Dermis blood vessel endothelial cell (primary cell): ENCODE data around the gene ETNK2. TPM values are rescaled to one million over a fixed set of nuclear protein-coding genes. Genes with fewer than 3 reads are reported as not detected.

Experiments used
- DNase-seq: peaks from one replicate; pipeline ENCODE4 v3.0.0; 2010
- total RNA-seq: library from RNA; depleted of rRNA; stranded (reverse); fragments of >200 nt; gene quantifications from 2 replicates; pipeline ENCODE4 v1.2.3, GENCODE V29; 2014

The ETNK2 gene
- total RNA-seq, 1 donor from 2014 or later, result 10.7 TPM

DNA sequence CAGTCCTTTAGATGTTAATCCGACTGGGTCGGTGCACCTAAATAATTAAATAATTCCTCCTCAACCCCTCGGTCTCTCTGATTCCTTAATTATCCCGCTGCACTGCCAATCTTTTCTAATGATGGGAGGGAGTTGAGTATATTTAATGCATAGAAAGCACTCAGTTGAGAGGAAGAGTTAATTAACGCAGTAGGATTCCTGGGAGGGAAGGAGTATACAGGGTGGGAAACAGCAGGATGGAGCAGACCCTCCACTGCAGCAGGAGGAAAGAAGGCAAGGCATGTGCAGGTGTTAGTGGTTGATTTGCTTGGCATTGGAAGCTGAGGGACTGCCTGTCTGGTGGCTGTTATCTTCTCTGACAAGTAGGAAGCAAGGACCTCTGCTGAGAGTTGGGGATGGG lies 24.2 kb upstream of the ETNK2 start:
- no peak for DNase-seq

GRCh38 chr1:204174958-204175357 lies 23.1 kb upstream of the ETNK2 start:
- no peak for DNase-seq

DNA sequence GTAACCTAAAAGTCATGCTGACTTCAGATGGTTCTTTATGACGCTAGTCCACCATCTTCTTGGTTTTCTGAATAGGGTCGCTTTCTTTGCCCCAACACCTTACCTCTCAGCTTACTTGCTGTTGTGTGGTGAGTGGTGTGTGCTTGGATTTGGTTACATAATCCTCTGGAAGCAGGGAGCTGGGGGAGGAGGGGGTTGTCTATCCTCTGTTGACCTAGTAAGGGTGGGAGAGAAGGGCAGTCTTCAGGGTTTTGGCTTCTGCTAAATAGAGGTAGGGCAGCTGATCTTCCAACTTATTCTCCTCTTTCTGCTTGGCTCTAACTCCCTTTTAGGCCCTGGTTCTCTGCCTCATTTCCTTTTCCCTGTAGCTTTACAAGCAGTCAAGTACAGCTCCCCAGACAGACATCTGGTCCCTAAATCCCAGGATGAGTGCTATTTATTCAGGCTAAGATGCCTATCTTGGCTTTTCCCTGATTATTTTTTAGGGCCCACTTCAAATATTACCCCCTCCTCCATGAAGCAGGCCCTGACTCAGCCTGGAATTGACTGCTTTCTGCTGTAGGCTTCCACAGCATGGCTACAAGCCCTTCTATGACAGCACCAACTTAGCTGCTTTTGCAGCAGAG lies 20.7 kb upstream of the ETNK2 start:
- DNase-seq, result no peak

DNA sequence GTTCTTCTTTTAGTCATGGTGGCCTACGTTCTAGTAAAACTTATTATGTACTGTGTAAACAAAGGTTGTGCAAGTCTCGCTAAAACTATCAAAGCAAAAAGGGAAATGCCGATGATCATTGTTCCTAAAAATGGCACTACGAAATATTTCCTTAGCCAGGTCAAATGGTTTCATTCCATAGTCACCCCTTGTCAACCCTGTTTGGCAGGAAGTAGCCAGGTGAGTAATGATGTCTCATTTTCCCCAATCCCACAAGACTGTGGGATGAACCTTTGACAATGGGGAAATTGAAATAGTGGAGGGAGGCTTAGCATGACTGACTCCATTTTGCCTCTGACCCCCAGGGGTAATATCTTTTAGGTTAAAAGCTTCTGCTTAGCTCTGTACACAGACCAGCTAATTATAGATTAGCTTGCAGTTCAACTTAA lies 19.9 kb upstream of the ETNK2 start:
- DNase-seq, result peak; percentile 77

GRCh38 chr1:204170494-204171155 lies 18.8 kb upstream of the ETNK2 start:
- no peak for DNase-seq

- DNase-seq, result no peak
Measured at GRCh38 chr1:204169858-204170257, 18.0 kb upstream of the ETNK2 start.

DNA sequence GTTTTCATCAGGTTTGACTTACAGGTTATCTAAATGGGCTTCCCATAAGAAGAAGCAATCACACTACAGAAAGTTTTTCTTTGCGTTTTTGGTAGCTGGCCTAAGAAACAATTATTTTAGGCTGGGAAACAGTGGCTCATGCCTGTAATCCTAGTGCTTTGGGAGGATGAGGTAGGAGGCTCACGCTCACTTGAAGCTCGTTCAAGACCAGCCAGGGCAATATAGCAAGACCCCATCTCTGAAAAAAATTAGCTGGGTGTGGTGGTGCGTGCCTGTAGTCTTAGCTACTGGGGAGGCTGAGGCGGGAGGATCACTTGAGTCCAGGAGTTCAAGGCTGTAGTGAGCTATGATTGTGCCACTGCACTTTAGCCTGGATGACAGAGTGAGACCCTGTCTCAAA lies 15.9 kb upstream of the ETNK2 start:
- no peak for DNase-seq

GRCh38 chr1:204166219-204166618 lies 14.4 kb upstream of the ETNK2 start, which contains the start of gene REN:
Gene REN, minus strand, starts transcription at chr1:204166337. Its CDS starts 44 bp downstream, at chr1:204166293.
- no peak for DNase-seq

GRCh38 chr1:204162494-204163074 lies 10.7 kb upstream of the ETNK2 start:
- DNase-seq, result peak; percentile 81

DNA sequence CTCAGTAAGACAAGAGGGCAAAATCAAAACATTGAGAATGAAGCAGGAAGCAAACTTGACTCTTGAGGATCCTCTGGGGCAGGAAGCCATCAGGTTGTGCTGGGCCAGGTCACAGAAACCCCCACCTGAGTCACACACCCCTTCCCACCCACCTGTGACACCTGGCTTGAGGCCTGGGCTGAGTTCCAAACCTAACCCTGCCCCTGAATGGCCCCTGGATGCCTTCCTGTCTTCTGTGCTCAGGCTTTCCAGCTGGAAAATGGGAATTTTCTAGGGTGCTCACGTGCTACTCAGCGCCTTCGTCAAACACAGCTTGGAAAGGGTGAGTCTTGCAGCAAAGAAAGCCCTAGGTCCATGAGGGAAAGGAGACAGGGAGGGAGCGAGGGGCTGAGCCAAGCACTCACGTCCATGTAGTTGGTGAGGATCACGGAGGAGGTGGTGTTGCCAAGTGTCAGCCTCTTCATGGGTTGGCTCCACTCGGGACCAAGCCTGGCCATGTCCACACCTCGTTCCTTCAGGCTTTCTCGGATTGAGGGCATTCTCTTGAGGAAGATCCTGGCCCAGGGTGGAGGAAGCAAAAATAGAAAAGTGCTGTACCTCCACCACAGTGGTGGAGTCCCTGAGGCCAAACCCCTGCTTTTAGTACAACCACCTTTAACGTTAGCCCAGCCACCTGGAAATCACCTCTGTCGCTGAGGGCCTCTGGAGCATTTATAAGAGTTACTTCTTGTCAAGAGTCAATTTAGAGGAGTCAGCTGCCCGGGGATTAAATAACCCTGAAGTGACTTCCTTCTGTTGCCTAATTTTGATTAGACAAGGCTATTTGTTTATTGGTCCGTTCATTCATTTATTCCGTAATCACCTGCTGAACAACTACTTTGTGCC lies 10.0 kb upstream of the ETNK2 start:
- no peak for DNase-seq

DNA sequence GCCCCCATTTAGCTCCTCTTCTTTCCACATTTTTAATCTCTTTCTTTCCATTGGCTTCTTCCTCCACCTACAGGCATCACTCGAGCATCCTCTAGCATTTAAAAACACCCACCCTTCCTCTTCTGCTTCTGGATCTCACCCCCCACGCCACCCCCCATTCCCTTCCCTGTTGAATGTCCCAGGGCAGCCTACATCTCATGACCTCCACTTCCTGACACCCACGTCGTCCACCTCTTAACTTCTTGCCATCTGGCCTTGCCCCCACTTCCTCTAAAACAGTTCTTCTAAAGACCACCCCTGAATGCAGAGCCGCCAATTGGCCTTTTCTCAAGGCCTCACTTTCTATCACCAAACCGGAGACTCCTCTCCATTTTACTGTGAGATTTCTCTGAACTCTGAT lies 6.1 kb upstream of the ETNK2 start:
- DNase-seq, result no peak

DNA sequence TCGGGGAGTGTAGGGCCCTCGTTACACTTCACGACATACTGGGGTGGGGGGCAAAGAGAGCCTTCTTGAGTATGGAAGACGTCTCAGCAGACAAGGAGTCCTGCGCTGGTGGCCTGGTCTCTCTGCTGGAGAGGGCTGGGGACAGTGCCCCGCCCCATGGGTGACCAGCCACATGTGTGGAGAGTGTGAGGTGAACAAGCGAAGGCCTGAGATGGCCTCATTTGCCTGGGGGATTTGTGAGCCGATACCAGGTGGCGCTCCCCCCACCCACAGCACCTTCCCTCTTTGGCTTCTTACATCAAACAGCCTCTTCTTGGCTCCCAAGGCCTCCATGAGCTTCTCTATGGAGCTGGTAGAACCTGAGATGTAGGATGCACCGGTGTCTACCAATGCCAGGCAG lies 4.0 kb upstream of the ETNK2 start:
- no peak for DNase-seq

GRCh38 chr1:204154568-204155255 lies 2.9 kb upstream of the ETNK2 start:
- DNase-seq, result no peak

GRCh38 chr1:204153667-204154066 lies 1.8 kb upstream of the ETNK2 start:
- DNase-seq, result no peak

DNA sequence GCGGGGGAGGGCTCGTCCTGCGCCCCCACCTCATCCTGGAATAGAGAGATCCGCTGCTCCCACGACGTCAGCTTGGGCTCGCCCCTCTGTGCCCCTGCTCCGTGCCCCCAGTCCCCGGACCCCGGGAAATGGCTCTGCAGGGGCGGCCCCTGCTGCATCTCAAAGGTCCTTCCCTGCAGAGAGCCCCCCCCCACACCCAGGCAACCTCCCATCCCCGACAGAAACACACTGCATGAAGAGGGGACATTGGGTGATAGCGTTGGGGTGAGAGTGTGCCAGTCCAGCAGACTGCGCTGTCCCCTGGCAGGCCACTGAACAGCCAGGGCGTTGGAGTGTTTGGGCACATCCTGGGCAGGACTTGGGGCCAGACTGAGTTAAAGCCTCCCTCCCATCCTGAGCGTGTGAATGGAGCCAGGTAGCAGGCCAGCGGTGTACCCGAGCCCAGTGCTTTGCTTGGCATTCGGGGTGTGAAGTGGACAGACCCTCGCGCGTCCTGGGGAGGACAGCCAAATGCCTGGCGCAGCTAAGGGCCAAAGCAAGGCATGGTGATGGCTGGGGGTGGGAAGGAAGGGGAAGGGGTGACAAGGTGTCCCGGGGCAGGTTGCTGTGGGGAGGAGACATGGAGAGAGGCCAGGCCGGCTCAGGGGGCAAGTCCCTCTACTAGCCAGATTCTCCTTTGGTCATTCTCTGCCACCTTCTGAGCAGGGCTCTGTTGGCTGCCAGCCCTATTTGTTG lies 633 bp upstream of the ETNK2 start:
- peak; percentile 12 for DNase-seq

GRCh38 chr1:204150702-204151551 lies 917 bp downstream of the ETNK2 start:
- no peak for DNase-seq

DNA sequence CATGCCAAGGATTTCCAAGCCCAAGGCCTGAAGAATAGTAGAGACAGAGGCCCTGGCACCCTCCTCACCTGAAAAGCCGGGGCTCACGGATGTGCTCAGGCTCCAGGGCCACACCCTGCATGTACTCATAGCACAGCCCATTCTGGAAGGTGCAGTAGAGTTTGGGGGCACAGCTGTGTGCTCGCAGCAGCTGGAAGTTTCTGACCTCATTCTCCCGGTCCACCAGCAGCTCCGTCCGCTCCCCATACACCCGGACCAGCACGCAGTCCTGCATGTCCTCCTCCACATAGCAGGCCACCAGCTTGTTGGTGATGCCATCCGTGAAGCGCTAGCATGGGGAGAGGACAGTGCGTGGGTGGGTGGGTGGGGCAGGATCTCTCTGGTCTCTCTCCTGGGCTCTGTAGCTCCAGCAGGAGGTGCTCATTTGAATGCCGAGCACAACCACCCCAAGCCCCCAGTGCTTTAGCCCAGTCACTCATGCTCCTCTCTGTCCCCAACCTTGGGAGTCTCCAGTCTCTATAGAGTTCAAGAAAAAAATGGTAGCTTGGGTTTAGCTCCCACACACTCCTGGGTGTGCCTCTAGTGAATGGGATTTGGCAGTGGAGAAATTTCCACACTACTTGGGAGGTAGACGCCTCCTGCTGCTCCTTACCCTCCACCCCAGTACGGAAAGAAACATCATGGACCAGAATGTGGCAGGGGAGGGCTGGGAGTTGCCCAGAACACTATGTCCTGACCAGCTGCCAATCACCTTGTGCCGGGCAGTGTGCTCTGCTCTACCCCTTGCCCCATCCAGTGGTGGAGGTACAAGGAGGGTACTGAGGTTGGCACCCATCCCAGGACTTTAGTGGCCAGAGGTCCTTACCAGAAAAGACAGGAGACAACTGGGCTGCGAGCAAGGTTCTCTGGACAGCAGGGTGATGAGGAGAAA lies 1.9 kb downstream of the ETNK2 start:
- no peak for DNase-seq

DNA sequence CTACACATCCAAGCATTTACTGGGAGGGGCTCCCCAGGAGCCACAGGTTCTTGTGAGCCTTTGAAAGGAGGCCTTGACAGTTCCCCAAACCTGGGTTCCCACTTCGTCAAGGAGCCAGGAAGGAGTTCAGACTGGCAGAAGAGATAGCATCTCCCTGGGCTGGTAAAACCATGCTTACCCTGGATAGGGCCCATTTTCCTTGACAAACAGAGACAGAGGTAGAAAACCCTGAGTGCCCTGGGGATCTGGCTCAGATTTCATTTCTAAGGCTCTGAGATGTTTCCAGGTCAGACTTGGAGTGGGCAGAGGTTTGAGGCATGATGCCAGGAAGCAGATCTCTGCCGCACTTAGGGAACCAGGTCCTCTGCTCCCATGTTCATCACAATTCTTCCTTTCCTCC lies 2.7 kb downstream of the ETNK2 start:
- no peak for DNase-seq
